SK-N-SH (cell line): ENCODE measurements around the gene ITGAE.

Experiments used
- CHD2 ChIP-seq: fragments of 150-350 bp; IDR thresholded peaks from 2 replicates; pipeline ENCODE4 v1.6.1; 2018; ENCODE audit warnings: low read length; ENCODE audit not compliant: partially characterized antibody
- CTCF ChIP-seq: fragments of 200-600 bp; sonication (generic); IDR thresholded peaks from 2 replicates; pipeline ENCODE4 v1.6.1; 2017; ENCODE audit warnings: antibody characterized with exemption, mild to moderate bottlenecking, moderate library complexity
- EP300 ChIP-seq, 2 experiments: IDR thresholded peaks; 2 replicates each; pipeline versions ENCODE4 v1.4.0 to v1.6.1; 2012; ENCODE audit warnings: borderline replicate concordance in 1 of 2, low read depth in 1 of 2, low read length in 1 of 2
- EZH2phosphoT487 ChIP-seq: fragments of 200-600 bp; sonication (generic); IDR thresholded peaks from 2 replicates; pipeline ENCODE4 v1.6.1; 2017; ENCODE audit warnings: low read depth, mixed run types, mild to moderate bottlenecking, antibody characterized with exemption, moderate library complexity, borderline replicate concordance
- NRF1 ChIP-seq: IDR thresholded peaks from 2 replicates; pipeline ENCODE4 v1.6.1; 2012; ENCODE audit warnings: low read depth, mild to moderate bottlenecking, low read length
- POLR2AphosphoS5 ChIP-seq: IDR thresholded peaks from 2 replicates; pipeline ENCODE4 v1.6.1; 2012; ENCODE audit warnings: low read depth, low read length
- RAD21 ChIP-seq: IDR thresholded peaks from 2 replicates; pipeline ENCODE4 v1.6.1; 2012; ENCODE audit warnings: mild to moderate bottlenecking, low read length
- REST ChIP-seq: IDR thresholded peaks from 2 replicates; pipeline ENCODE4 v1.6.1; 2012; ENCODE audit warnings: mild to moderate bottlenecking, low read depth, low read length, moderate library complexity
- RXRA ChIP-seq: IDR thresholded peaks from 2 replicates; pipeline ENCODE4 v1.4.0; 2012; ENCODE audit warnings: low read depth, mild to moderate bottlenecking, borderline replicate concordance
- SMC3 ChIP-seq: IDR thresholded peaks from 2 replicates; pipeline ENCODE4 v1.6.1; 2012; ENCODE audit warnings: low read depth, low read length, improper control_type of control experiment
- USF2 ChIP-seq: fragments of 150-350 bp; IDR thresholded peaks from 2 replicates; pipeline ENCODE4 v1.6.1; 2017; ENCODE audit warnings: antibody characterized with exemption, low read length, low read depth, borderline replicate concordance
- YY1 ChIP-seq: IDR thresholded peaks from 2 replicates; pipeline ENCODE4 v1.4.0; 2012; ENCODE audit warnings: low read depth, mild to moderate bottlenecking
- ZBTB33 ChIP-seq: IDR thresholded peaks from 2 replicates; pipeline ENCODE4 v1.4.0; 2012; ENCODE audit warnings: low read depth, borderline replicate concordance

GRCh38 chr17:3809135-3809534, 8.1 kb upstream of the ITGAE start:
- TF ChIP-seq CTCF (no peak), EP300 (IDR thresholded peaks at IDR 0.05; ENCODE audit: borderline replicate concordance in 1 of 2, low read depth in 1 of 2, low read length in 1 of 2) (no peak), REST (no peak), POLR2AphosphoS5 (no peak), SMC3 (no peak), YY1 (no peak), ZBTB33 (no peak), USF2 (no peak), RAD21 (no peak), NRF1 (no peak), EZH2phosphoT487 (no peak), CHD2 (no peak), RXRA (no peak)
